GM23338 (cell line): ENCODE results near the gene CSKMT. TPM values are rescaled to one million over a fixed set of nuclear protein-coding genes. Genes with fewer than 3 reads are reported as not detected.

ENCODE experiments used
- CREB1 ChIP-seq: fragments of 250-450 bp; sonication (Bioruptor Pico); IDR thresholded peaks from 2 replicates; pipeline ENCODE4 v1.5.0; 2020; ENCODE audit warnings: low read depth, mild to moderate bottlenecking, moderate library complexity
- EZH2 ChIP-seq: fragments of 200-600 bp; sonication (generic); IDR thresholded peaks from one replicate; pipeline ENCODE4 v1.8.0; 2017; ENCODE audit warnings: antibody characterized with exemption, mild to moderate bottlenecking, low read depth; ENCODE audit not compliant: unreplicated experiment
- EZH2phosphoT487 ChIP-seq: fragments of 200-600 bp; sonication (generic); IDR thresholded peaks from one replicate; pipeline ENCODE4 v1.8.1; 2018; ENCODE audit warnings: antibody characterized with exemption; ENCODE audit not compliant: unreplicated experiment
- POLR2AphosphoS5 ChIP-seq: IDR thresholded peaks from 2 replicates; pipeline ENCODE4 v1.6.1; 2016; ENCODE audit warnings: antibody characterized with exemption, low read depth
- STAT1 ChIP-seq: IDR thresholded peaks from one replicate; pipeline ENCODE4 v1.6.1; 2016; ENCODE audit warnings: antibody characterized with exemption; ENCODE audit not compliant: unreplicated experiment
- ZNF114 ChIP-seq: fragments of 250-450 bp; sonication (Bioruptor Pico); IDR thresholded peaks from 2 replicates; pipeline ENCODE4 v1.5.0; 2020; ENCODE audit warnings: mild to moderate bottlenecking, moderate library complexity
- ZNF331 ChIP-seq: fragments of 250-450 bp; sonication (Bioruptor Pico); IDR thresholded peaks from 2 replicates; pipeline ENCODE4 v1.5.0; 2020; ENCODE audit warnings: low read depth, mild to moderate bottlenecking, moderate library complexity
- polyA plus RNA-seq: library from polyadenylated mRNA; unstranded; fragments of >200 nt; fragmentation: Nextera tagmentation; extraction: Ambion mirVana; gene quantifications from 2 replicates; pipeline ENCODE4 v1.2.1, GENCODE V29; 2016
- total RNA-seq: library from RNA; depleted of rRNA; stranded (reverse); fragments of >200 nt; shearing (Covaris generic); gene quantifications from 2 replicates; pipeline ENCODE4 v1.2.3, GENCODE V29; 2014
- TF ChIP-seq, protein P1 (sequence below): fragments of 250-450 bp; sonication (Bioruptor Pico); IDR thresholded peaks from 2 replicates; pipeline ENCODE4 v1.5.0; 2020; ENCODE audit warnings: mild to moderate bottlenecking, moderate library complexity
- TF ChIP-seq, protein P2 (sequence below): IDR thresholded peaks from 2 replicates; pipeline ENCODE4 v1.6.1; 2016; ENCODE audit warnings: antibody characterized with exemption
- TF ChIP-seq, protein P3 (sequence below), 2 experiments: fragments of 200-600 bp in 1 of 2; sonication (generic) in 1 of 2; conservative IDR thresholded peaks; 2 replicates each; pipeline versions ENCODE4 v1.5.1 to v1.6.1; 2016 to 2017; ENCODE audit warnings: antibody characterized with exemption in 2 of 2, low read depth in 2 of 2, mild to moderate bottlenecking in 2 of 2, moderate library complexity in 1 of 2

The CSKMT gene
- total and polyA plus RNA-seq, 2 experiments from 2014 or later = 8.0 to 25.6 TPM

- TF ChIP-seq, protein P1, sequence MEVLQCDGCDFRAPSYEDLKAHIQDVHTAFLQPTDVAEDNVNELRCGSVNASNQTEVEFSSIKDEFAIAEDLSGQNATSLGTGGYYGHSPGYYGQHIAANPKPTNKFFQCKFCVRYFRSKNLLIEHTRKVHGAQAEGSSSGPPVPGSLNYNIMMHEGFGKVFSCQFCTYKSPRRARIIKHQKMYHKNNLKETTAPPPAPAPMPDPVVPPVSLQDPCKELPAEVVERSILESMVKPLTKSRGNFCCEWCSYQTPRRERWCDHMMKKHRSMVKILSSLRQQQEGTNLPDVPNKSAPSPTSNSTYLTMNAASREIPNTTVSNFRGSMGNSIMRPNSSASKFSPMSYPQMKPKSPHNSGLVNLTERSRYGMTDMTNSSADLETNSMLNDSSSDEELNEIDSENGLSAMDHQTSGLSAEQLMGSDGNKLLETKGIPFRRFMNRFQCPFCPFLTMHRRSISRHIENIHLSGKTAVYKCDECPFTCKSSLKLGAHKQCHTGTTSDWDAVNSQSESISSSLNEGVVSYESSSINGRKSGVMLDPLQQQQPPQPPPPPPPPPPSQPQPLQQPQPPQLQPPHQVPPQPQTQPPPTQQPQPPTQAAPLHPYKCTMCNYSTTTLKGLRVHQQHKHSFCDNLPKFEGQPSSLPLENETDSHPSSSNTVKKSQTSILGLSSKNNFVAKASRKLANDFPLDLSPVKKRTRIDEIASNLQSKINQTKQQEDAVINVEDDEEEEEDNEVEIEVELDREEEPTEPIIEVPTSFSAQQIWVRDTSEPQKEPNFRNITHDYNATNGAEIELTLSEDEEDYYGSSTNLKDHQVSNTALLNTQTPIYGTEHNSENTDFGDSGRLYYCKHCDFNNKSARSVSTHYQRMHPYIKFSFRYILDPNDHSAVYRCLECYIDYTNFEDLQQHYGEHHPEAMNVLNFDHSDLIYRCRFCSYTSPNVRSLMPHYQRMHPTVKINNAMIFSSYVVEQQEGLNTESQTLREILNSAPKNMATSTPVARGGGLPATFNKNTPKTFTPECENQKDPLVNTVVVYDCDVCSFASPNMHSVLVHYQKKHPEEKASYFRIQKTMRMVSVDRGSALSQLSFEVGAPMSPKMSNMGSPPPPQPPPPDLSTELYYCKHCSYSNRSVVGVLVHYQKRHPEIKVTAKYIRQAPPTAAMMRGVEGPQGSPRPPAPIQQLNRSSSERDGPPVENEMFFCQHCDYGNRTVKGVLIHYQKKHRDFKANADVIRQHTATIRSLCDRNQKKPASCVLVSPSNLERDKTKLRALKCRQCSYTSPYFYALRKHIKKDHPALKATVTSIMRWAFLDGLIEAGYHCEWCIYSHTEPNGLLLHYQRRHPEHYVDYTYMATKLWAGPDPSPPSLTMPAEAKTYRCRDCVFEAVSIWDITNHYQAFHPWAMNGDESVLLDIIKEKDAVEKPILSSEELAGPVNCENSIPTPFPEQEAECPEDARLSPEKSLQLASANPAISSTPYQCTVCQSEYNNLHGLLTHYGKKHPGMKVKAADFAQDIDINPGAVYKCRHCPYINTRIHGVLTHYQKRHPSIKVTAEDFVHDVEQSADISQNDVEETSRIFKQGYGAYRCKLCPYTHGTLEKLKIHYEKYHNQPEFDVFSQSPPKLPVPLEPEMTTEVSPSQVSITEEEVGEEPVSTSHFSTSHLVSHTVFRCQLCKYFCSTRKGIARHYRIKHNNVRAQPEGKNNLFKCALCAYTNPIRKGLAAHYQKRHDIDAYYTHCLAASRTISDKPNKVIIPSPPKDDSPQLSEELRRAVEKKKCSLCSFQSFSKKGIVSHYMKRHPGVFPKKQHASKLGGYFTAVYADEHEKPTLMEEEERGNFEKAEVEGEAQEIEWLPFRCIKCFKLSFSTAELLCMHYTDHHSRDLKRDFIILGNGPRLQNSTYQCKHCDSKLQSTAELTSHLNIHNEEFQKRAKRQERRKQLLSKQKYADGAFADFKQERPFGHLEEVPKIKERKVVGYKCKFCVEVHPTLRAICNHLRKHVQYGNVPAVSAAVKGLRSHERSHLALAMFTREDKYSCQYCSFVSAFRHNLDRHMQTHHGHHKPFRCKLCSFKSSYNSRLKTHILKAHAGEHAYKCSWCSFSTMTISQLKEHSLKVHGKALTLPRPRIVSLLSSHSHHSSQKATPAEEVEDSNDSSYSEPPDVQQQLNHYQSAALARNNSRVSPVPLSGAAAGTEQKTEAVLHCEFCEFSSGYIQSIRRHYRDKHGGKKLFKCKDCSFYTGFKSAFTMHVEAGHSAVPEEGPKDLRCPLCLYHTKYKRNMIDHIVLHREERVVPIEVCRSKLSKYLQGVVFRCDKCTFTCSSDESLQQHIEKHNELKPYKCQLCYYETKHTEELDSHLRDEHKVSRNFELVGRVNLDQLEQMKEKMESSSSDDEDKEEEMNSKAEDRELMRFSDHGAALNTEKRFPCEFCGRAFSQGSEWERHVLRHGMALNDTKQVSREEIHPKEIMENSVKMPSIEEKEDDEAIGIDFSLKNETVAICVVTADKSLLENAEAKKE (CRISPR knock-in tag) = no peak
- TF ChIP-seq CREB1 (no peak), EZH2 (no peak), STAT1 (no peak), POLR2AphosphoS5 (no peak), ZNF114 (CRISPR knock-in tag) (no peak), ZNF331 (CRISPR knock-in tag) (no peak), EZH2phosphoT487 (no peak)
- TF ChIP-seq, protein P2, sequence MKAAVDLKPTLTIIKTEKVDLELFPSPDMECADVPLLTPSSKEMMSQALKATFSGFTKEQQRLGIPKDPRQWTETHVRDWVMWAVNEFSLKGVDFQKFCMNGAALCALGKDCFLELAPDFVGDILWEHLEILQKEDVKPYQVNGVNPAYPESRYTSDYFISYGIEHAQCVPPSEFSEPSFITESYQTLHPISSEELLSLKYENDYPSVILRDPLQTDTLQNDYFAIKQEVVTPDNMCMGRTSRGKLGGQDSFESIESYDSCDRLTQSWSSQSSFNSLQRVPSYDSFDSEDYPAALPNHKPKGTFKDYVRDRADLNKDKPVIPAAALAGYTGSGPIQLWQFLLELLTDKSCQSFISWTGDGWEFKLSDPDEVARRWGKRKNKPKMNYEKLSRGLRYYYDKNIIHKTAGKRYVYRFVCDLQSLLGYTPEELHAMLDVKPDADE = no peak
- TF ChIP-seq, protein P3, sequence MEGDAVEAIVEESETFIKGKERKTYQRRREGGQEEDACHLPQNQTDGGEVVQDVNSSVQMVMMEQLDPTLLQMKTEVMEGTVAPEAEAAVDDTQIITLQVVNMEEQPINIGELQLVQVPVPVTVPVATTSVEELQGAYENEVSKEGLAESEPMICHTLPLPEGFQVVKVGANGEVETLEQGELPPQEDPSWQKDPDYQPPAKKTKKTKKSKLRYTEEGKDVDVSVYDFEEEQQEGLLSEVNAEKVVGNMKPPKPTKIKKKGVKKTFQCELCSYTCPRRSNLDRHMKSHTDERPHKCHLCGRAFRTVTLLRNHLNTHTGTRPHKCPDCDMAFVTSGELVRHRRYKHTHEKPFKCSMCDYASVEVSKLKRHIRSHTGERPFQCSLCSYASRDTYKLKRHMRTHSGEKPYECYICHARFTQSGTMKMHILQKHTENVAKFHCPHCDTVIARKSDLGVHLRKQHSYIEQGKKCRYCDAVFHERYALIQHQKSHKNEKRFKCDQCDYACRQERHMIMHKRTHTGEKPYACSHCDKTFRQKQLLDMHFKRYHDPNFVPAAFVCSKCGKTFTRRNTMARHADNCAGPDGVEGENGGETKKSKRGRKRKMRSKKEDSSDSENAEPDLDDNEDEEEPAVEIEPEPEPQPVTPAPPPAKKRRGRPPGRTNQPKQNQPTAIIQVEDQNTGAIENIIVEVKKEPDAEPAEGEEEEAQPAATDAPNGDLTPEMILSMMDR (conservative IDR thresholded peaks at IDR 0.05; ENCODE audit: low read depth in 2 of 2) = no peak
Measured at GRCh38 chr11:62705413-62705812, 40.3 kb downstream of the CSKMT start (continued).
